Fibroblast of lung (primary cell): ENCODE measurements around the gene AMBP.

Experiments used
- CTCF ChIP-seq, 2 donors: IDR thresholded peaks in 1 of 2; conservative IDR thresholded peaks in 1 of 2; 1 replicate in 1 of 2; 2 replicates in 1 of 2; pipeline ENCODE4 v1.5.1; 2011 to 2012; ENCODE audit warnings: low read length in 2 of 2, control low read depth in 1 of 2, inconsistent platforms in 1 of 2, low read depth in 1 of 2, mild to moderate bottlenecking in 1 of 2
- EZH2 ChIP-seq: IDR thresholded peaks from 2 replicates; pipeline ENCODE4 v1.5.1; 2012; ENCODE audit warnings: low read length, control low read depth, mild to moderate bottlenecking; ENCODE audit errors: missing control alignments

- TF ChIP-seq CTCF (conservative IDR thresholded peaks at IDR 0.05 in 1 of 2, IDR thresholded peaks at IDR 0.05 in 1 of 2; ENCODE audit: low read depth in 1 of 2, low read length in 2 of 2) (no peak), EZH2 (no peak)
These were observed 18.9 kb downstream of the AMBP start for GRCh38 chr9:114059047-114059803.
